SK-N-SH (cell line): ENCODE results near the gene REEP3. TPM values are rescaled to one million over a fixed set of nuclear protein-coding genes. Genes with fewer than 3 reads are reported as not detected.

Experiments
- CTCF ChIA-PET: fragments of 300-600, 350-600 bp; formaldehyde crosslinking; extraction: SDS; loops from one replicate; lab custom pipeline; 2021; lab: Yijun Ruan, JAX
- POLR2A ChIA-PET: fragments of 350-600 bp; sonication (Branson Sonifier 250); formaldehyde crosslinking; extraction: SDS; loops from one replicate; lab custom pipeline; 2020; ENCODE audit warnings: antibody characterized with exemption, inconsistent platforms; lab: Yijun Ruan, JAX
- DNase-seq: peaks from one replicate; pipeline ENCODE4 v3.0.0; 2012
- H2AFZ ChIP-seq: fragments of 200-600 bp; sonication (generic); 2 replicates; pipeline ENCODE4 v1.8.1; 2016; ENCODE audit warnings: antibody characterized with exemption, mild to moderate bottlenecking, low read depth
- H3F3A ChIP-seq: fragments of 200-600 bp; sonication (generic); replicated peaks from 2 replicates; pipeline ENCODE3; 2016; ENCODE audit warnings: antibody characterized with exemption, mild to moderate bottlenecking; ENCODE audit not compliant: insufficient read depth
- H3K27ac ChIP-seq, 2 experiments: fragments of 200-500 bp in 1 of 2; fragments of 200-600 bp in 1 of 2; sonication (Bioruptor generic) in 1 of 2; sonication (generic), shearing (Covaris generic) in 1 of 2; 2 replicates each; pipeline versions ENCODE4 v1.5.1 to v1.6.1; 2014 to 2016; ENCODE audit warnings: low read depth in 2 of 2, inconsistent platforms in 1 of 2, low read length in 1 of 2, mild to moderate bottlenecking in 1 of 2, mixed read lengths in 1 of 2
- H3K27me3 ChIP-seq: fragments of 200-600 bp; sonication (generic), shearing (Covaris generic); 2 replicates; pipeline ENCODE4 v1.6.1; 2016; ENCODE audit warnings: mixed run types; ENCODE audit not compliant: insufficient read depth
- H3K36me3 ChIP-seq, 2 experiments: fragments of 200-500 bp in 1 of 2; fragments of 200-600 bp in 1 of 2; sonication (Bioruptor generic) in 1 of 2; sonication (generic) in 1 of 2; replicated peaks in 1 of 2; 2 replicates each; pipeline versions ENCODE3 to v1.5.1; 2014 to 2016; ENCODE audit warnings: low read length in 1 of 2, mild to moderate bottlenecking in 1 of 2; ENCODE audit not compliant: insufficient read depth in 2 of 2, control insufficient read depth in 1 of 2
- H3K4me1 ChIP-seq, 2 experiments: fragments of 200-500 bp in 1 of 2; fragments of 200-600 bp in 1 of 2; sonication (Bioruptor generic) in 1 of 2; sonication (generic), shearing (Covaris generic) in 1 of 2; 2 replicates each; pipeline versions ENCODE4 v1.5.1 to v1.6.1; 2014 to 2016; ENCODE audit warnings: low read depth in 1 of 2, low read length in 1 of 2, mixed run types in 1 of 2; ENCODE audit not compliant: insufficient read depth in 2 of 2, control insufficient read depth in 1 of 2
- H3K4me2 ChIP-seq: fragments of 200-600 bp; sonication (generic), shearing (Covaris generic); 2 replicates; pipeline ENCODE4 v1.6.1; 2017; ENCODE audit warnings: mixed run types
- H3K4me3 ChIP-seq, 2 experiments: fragments of 200-500 bp in 1 of 2; fragments of 200-600 bp in 1 of 2; sonication (Bioruptor generic) in 1 of 2; sonication (generic), shearing (Covaris generic) in 1 of 2; 2 replicates each; pipeline versions ENCODE4 v1.5.1 to v1.8.1; 2014 to 2016; ENCODE audit warnings: low read depth in 2 of 2, inconsistent platforms in 1 of 2, low read length in 1 of 2, mild to moderate bottlenecking in 1 of 2, mixed read lengths in 1 of 2, moderate library complexity in 1 of 2
- H3K79me2 ChIP-seq: fragments of 200-600 bp; sonication (generic); 2 replicates; pipeline ENCODE4 v1.8.1; 2017; ENCODE audit warnings: mild to moderate bottlenecking; ENCODE audit not compliant: insufficient read depth
- H3K9ac ChIP-seq: fragments of 200-600 bp; sonication (generic); 2 replicates; pipeline ENCODE4 v1.6.1; 2017; ENCODE audit warnings: mixed run types
- H3K9me2 ChIP-seq: fragments of 200-600 bp; sonication (generic); 2 replicates; pipeline ENCODE4 v1.6.1; 2017; ENCODE audit warnings: mixed run types
- H3K9me3 ChIP-seq: fragments of 200-600 bp; sonication (generic); 2 replicates; pipeline ENCODE4 v1.6.1; 2017; ENCODE audit warnings: mixed run types, mild to moderate bottlenecking, moderate library complexity
- H4K20me1 ChIP-seq: fragments of 200-600 bp; sonication (generic); 2 replicates; pipeline ENCODE4 v1.6.1; 2017; ENCODE audit warnings: mild to moderate bottlenecking, mixed run types; ENCODE audit not compliant: insufficient read depth
- CHD2 ChIP-seq: fragments of 150-350 bp; IDR thresholded peaks from 2 replicates; pipeline ENCODE4 v1.6.1; 2018; ENCODE audit warnings: low read length; ENCODE audit not compliant: partially characterized antibody
- CTCF ChIP-seq: fragments of 200-600 bp; sonication (generic); IDR thresholded peaks from 2 replicates; pipeline ENCODE4 v1.6.1; 2017; ENCODE audit warnings: antibody characterized with exemption, mild to moderate bottlenecking, moderate library complexity
- EZH2phosphoT487 ChIP-seq: fragments of 200-600 bp; sonication (generic); IDR thresholded peaks from 2 replicates; pipeline ENCODE4 v1.6.1; 2017; ENCODE audit warnings: low read depth, mixed run types, mild to moderate bottlenecking, antibody characterized with exemption, moderate library complexity, borderline replicate concordance
- GABPA ChIP-seq: IDR thresholded peaks from 2 replicates; pipeline ENCODE4 v1.4.0; 2012; ENCODE audit warnings: low read depth, mild to moderate bottlenecking
- GATA2 ChIP-seq: sonication (generic); formaldehyde crosslinking; IDR thresholded peaks from 2 replicates; pipeline ENCODE4 v1.5.0; 2020; ENCODE audit warnings: mild to moderate bottlenecking, missing genetic modification reagents
- MAX ChIP-seq: IDR thresholded peaks from 2 replicates; pipeline ENCODE4 v1.4.0; 2012; ENCODE audit warnings: low read depth
- MXI1 ChIP-seq: IDR thresholded peaks from 2 replicates; pipeline ENCODE4 v1.6.1; 2012; ENCODE audit warnings: mild to moderate bottlenecking, low read depth, low read length, improper control_type of control experiment
- RAD21 ChIP-seq: IDR thresholded peaks from 2 replicates; pipeline ENCODE4 v1.6.1; 2012; ENCODE audit warnings: mild to moderate bottlenecking, low read length
- REST ChIP-seq: IDR thresholded peaks from 2 replicates; pipeline ENCODE4 v1.6.1; 2012; ENCODE audit warnings: mild to moderate bottlenecking, low read depth, low read length, moderate library complexity
- TAF1 ChIP-seq: IDR thresholded peaks from 2 replicates; pipeline ENCODE4 v1.6.1; 2012; ENCODE audit warnings: low read depth, mild to moderate bottlenecking, low read length, moderate library complexity, borderline replicate concordance
- TCF12 ChIP-seq: IDR thresholded peaks from 2 replicates; pipeline ENCODE4 v1.4.0; 2012
- YY1 ChIP-seq: IDR thresholded peaks from 2 replicates; pipeline ENCODE4 v1.4.0; 2012; ENCODE audit warnings: low read depth, mild to moderate bottlenecking
- WGBS: methylation state at CpG from one replicate; pipeline ENCODE4 v1.1.6; 2017; ENCODE audit warnings: low lambda C conversion rate; 5-methylcytosine and 5-hydroxymethylcytosine counted together
- polyA plus RNA-seq, 3 experiments: library from polyadenylated mRNA; depleted of rRNA; stranded (reverse); fragments of >200 nt; gene quantifications; 2 replicates each; pipeline ENCODE4 v1.2.3, GENCODE V29; 2012

The REEP3 gene
- polyA plus RNA-seq, 1 of the 3 experiments (the other 2 are of a cell fraction), result 7.6 TPM

GRCh38 chr10:63561341-63561740 lies 40.1 kb downstream of the REEP3 start:
- no peak overlapping the region for H3K4me3 ChIP-seq
- peak overlapping the region in 1 of 2 experiments; percentile 83; a peak in 2 of 4 replicates for H3K27ac ChIP-seq
- no peak overlapping the region for H2AFZ ChIP-seq
- H3K36me3 ChIP-seq, result no peaks in the 10 kb centered on the region
- H3K9me2 ChIP-seq, result no peaks in the 10 kb centered on the region
- WGBS, result 82% methylated on average over 5 of the region's 5 CpGs
- no peaks in the 10 kb centered on the region for H4K20me1 ChIP-seq
- H3F3A ChIP-seq, result peaks cover 9% of the 10 kb centered on the region
- H3K27me3 ChIP-seq, result no peaks in the 10 kb centered on the region
- CTCF ChIA-PET, result interaction anchor here (1.3 kb wide), 1 partner anchor 19 kb away, joined by 4 read pairs; no protein-coding TSS in a partner anchor
- TF ChIP-seq YY1 (no peak), TAF1 (no peak), EZH2phosphoT487 (no peak), MXI1 (no peak), CTCF (no peak), GATA2 (CRISPR knock-in tag) (no peak), TCF12 (no peak), REST (no peak), RAD21 (no peak), GABPA (no peak), CHD2 (no peak), MAX (no peak)
- POLR2A ChIA-PET, result interaction anchor here (0.9 kb wide), 1 partner anchor 68 kb away, joined by 3 read pairs; no protein-coding TSS in a partner anchor
- peaks cover 37% of the 10 kb centered on the region for H3K79me2 ChIP-seq
- H3K9ac ChIP-seq, result no peak overlapping the region
- peaks cover 0 to 18% of the 10 kb centered on the region in 2 experiments; a peak in 2 of 4 replicates for H3K4me1 ChIP-seq
- no peaks in the 10 kb centered on the region for H3K9me3 ChIP-seq
- no peak for DNase-seq
- H3K4me2 ChIP-seq, result no peak overlapping the region
